HG02981 (cell line): ENCODE results near the gene BLOC1S1.
"Not testable (repeated sequence)": the region's sequence is repeated elsewhere in the genome, so short reads cannot be mapped to it uniquely, and the experiment has no call there.

Experiments
- ATAC-seq: cut with Tn5 transposase; IDR thresholded peaks from one replicate; pipeline ENCODE4 v1.9.1; 2021; ENCODE audit warnings: mild to moderate bottlenecking, moderate library complexity; ENCODE audit not compliant: unreplicated experiment

The BLOC1S1 gene

DNA sequence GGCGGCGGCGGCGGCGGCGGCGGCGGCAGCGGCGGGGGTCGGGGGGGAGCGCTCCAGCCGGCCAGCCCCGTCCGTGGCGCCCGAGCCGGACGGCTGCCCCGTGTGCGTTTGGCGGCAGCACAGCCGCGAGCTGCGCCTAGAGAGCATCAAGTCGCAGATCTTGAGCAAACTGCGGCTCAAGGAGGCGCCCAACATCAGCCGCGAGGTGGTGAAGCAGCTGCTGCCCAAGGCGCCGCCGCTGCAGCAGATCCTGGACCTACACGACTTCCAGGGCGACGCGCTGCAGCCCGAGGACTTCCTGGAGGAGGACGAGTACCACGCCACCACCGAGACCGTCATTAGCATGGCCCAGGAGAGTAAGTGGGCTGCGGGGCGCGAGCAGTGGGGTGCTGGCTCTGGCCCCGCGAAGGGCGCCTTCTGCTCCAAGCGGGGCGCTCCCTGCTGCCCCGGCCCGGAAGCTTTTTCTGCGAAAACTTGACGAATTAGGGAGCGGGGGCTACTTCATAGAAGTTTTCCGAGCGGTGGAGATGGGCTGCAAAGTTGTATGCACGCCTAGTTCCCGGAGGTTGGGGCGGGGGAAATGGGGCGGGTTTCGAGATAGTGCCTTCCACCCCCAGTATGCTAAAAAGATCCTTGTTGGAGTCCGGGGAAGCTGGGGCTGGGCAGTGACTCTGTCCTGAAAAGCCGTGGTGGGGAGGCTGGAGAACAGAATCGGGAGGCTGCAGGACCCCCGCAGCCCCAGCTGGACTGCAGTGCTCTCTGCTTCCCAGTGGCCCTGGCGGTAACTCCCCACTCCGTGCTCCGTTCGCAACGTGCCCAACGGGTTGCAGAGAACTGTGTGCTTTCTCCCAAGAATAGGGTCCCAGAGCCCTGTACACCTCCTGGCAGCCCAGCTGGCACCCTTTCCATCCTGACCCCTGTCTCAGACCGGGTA lies 27.8 kb downstream of the BLOC1S1 start:
- peak; percentile 40 for ATAC-seq

DNA sequence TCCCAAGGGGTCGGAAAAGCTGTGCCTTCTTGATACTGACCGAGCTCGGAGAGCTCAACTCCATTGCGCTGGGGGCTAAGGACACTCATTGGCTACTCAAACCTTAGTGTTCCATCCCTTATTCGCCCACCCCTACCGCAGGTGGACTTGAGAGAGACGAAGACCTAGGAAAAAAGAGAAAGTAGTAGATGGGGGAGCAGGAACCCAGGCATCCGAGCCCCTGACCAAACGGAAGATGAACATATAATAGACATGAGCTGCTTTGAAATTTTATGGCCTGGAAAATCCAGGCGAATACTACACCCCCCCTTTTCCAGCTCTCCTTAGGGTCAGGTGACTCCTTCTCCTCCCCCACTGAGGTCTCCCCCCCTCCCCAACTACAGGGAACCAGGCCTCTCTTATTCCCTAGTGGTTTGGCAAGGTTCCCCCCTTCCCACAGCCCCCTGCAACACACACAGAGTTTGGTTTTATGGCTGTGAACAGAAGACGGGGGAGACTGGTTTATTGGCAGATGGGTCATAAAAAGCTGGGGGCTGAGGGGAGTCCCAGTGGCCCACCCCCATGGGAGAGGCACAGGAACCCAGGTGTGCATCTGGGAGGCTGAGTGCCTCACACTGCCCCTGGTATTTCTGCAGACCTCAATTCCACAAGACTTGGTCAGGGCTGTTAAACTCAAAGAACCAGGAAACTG lies 28.6 kb downstream of the BLOC1S1 start:
- no peak for ATAC-seq

DNA sequence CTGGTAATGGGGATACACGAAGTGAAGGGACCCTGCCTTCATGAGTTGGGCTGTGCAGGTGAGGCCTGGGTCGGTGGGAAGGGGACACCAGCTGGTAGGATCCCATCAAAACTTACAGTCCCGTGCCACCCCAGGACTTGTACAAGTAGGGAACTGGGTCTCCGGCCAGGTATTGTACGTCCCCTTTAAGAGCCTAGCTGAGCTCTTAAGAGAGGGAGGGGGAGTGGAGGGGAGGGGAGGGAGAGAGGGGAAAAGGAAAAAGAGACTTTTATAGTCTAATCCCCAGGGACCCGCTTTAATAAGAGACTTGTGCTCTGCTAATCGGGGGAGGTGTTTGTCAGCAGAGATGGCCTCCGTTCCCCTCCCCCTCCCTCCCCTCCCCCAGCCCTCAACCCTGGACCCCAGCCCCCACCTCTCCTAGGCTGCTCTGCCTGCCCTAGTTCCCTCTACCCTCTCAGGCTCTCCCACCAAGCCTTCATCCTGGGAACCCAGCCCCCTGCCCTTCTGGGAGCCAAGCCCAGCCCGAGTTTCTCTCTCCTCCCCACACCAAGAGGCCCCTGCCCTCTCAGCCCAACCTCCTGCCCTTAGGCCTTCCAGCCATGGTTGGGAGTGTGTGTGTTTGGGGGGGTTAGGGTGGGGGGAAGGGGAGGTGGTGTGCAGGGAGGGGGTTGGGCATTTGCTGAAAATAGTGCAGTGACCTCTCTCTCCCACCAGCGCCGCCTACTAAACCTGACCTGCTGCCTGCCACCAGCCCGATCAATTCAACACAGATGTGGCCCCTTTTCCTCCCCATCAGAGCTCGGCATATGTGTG lies 29.7 kb downstream of the BLOC1S1 start:
- no peak for ATAC-seq

DNA sequence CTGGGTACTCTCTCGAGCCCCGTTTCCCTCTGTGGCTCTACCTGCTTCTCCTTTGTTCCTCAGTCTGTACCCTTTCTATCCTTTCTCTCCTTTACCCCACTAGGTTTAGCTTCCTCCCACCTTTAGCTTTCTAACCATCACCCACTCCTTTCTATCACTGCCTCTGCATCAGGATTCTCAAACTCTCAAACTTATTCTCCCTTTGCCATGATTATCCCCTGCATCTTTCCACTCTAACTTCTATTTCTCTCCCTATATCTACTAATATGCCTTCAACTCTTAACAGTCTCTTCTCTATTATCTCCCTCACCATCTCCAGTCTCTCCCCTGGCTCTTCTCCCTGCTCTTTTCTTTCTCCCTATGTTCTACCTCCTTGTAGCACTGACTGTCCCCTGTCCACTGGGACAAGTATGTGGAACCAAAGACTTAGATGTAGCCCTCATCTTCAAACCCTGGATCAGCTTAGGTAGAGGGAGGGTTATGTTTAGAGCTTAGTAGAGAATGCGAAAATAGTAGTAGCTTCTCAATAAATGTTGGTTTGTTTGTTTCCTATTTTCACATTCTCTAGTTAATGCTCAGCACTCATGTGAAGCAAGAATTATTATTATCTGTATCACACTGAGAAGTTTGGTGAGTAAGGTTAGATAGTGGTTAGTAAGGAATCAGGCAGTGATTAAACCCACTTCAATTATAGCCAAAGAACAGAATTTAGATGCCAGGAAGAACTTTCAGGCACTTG lies 30.5 kb downstream of the BLOC1S1 start:
- no peak for ATAC-seq

DNA sequence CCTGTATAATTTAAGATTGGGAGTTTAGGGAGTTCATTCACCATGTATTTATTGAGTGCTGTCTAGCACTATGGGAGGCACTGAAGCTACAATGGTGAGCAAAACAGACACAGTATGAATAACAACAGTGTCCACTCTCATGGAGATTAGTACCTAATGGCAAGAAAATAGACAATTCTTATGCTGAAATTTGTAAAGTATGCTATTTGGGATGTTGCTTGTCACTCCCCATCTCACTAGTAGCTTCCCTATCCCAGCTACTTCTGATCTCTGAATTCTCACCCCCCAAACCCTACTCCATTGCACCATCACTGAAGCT lies 31.0 kb downstream of the BLOC1S1 start:
- ATAC-seq, result no peak

DNA sequence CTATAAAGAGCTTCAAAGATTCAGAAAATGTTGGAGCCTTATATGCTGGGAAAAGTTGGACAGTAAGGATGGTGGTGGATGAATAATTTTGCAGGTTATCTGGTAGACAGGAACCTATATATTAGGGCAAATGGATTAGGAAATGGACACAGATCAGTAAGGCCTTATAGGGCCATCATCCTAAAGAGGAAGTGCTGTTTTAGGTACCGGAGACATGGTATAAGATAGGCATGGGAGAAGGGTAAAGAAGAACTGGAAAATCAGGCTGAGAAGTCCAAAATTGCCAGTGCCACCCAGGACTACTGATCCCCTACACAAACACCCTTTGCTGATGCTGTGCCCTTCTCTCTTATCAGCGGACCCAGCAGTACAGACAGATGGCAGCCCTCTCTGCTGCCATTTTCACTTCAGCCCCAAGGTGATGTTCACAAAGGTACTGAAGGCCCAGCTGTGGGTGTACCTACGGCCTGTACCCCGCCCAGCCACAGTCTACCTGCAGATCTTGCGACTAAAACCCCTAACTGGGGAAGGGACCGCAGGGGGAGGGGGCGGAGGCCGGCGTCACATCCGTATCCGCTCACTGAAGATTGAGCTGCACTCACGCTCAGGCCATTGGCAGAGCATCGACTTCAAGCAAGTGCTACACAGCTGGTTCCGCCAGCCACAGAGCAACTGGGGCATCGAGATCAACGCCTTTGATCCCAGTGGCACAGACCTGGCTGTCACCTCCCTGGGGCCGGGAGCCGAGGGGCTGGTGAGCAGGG lies 32.6 kb downstream of the BLOC1S1 start:
- ATAC-seq, result no peak

DNA sequence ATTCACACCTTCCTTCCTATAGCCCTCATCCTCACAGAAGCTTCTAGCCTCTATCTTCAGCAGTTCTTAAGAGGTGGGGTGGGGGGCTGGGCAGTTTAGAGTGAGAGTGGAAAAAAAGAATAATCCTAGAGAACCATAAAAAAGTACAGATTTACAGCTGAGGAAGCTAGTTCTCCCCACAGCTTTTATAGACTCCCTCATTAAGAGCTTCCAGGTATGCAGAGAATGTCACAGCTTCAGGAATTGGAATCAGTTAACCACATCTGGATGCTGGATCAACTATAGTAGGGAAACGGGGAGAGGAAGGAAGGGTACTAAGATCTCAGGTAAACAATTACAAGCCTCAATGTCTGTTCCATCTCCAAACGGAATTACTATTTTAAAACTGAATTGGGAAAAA lies 39.4 kb downstream of the BLOC1S1 start:
- ATAC-seq, result no peak

DNA sequence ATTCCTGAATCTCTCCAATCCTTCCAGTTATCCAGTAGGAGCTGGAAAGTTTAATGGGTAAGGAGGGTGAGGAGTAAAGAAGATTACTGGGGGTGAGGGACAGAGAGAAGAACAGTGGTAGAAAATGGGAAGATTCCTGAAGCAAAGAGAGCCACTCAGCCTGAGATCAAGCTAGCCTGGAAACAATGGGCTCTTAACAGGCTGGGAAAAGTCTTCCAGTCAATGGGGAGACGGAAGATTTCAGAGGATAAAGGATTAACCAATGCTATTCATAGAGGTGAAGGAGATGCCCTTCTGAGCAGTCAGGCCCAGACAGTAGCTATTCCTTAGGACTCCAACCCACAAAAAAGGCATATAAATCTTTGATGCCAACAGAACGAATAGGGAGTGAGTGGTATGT lies 41.9 kb downstream of the BLOC1S1 start:
- no peak for ATAC-seq

DNA sequence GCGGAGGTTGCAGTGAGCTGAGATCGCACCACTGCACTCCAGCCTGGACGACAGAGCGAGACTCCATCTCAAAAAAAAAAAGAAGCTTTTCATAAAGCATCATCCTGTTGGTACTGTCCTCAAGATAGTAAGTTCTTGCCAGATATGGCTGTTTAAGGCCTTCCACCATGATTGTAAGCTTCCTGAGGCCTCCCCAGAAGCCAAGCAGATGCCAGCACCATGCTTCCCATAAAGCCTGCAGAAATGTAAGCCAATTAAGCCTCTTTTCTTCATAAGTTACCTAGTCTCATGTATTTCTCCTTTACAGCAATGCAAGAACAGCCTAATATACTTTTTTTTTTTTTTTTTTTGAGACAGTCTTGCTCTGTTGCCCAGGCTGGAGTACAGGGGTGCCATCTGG lies 42.7 kb downstream of the BLOC1S1 start:
- ATAC-seq, result not testable (repeated sequence)

DNA sequence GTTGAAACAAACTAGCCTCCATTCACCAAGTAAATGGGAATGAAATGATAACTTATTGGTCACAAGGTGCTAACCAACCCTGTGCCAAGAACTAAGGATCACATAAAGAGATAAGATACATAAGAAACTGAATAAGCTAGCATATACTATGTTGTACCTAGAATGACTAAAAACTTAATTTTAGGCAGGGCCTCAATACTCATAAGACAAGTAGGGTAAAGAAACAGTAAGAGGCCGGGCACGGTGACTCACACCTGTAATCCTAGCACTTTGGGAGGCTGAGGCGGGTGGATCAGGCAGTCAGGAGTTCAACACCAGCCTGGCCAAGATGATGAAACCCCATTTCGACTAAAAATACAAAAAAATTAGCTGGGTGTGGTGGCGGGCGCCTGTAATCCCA lies 44.8 kb downstream of the BLOC1S1 start:
- ATAC-seq, result no peak

DNA sequence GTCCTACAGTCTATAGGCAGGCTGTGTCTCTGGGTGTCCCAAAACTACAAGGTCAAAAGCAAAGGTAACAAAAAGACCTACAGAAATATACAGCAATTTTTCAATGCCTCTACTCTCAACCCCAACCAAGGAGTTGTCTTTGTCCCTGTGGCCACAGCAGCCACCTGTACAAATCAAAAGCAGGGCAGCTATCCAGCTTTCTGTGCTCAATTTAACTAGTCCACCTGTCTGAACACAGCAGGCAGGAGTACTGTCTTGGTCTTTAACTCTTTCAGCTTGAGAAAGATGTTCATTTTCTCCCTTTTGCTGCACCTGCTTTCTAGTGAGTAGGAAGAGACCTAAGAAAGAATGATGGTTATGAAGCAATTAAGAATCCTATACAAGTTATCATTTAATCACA lies 46.8 kb downstream of the BLOC1S1 start:
- no peak for ATAC-seq

DNA sequence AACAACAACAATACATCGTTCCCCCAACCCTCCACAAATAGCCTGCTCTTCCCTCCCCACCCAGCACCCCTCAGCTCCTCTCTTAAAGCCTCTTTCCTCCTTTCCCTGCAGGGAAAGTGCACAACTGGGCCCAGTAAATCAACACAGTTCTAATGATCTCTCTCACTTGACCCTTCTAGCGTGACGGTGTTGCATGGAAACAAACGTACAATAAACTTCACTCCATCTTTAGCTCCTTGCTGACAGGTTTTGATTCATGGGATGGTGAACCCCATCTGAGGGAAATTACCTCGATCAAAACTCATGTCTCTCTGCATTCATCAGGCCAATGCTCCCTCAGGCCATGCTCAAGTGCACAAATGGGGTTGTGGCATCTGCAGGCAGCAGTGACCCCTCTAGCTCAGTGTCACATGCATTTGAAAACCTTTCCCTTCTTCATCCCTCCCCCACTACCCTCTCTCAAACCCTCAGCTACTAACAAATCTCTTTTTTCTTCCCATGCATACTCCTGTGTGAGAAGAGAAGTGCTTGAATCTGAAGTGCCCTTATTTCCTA lies 50.0 kb downstream of the BLOC1S1 start:
- ATAC-seq, result no peak

DNA sequence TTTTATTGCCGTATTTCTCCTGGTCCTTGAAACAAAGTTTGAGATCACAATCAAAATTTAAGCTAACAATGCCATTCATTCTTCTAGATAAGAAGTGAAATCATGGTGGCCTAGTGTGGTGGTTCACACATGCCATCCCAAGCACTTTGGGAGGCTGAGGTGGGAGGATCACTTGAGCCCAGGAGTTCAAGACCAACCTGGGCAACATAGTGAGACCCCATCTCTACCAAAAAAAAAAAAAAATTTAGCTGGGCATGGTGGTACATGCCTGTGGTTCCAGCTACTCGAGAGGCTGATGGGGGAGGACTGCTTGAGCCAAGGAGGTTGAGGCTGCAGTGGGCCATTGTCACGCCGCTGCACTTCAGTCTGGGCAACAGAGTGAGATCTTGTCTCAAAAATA lies 51.3 kb downstream of the BLOC1S1 start:
- no peak for ATAC-seq
